Right forelimb (tissue), 1 donor: Measurements from ENCODE around the gene PER1.

ENCODE experiments used
- DNase-seq: peaks from one replicate; pipeline ENCODE4 v3.0.0-alpha.2; 2018

Gene PER1

DNA sequence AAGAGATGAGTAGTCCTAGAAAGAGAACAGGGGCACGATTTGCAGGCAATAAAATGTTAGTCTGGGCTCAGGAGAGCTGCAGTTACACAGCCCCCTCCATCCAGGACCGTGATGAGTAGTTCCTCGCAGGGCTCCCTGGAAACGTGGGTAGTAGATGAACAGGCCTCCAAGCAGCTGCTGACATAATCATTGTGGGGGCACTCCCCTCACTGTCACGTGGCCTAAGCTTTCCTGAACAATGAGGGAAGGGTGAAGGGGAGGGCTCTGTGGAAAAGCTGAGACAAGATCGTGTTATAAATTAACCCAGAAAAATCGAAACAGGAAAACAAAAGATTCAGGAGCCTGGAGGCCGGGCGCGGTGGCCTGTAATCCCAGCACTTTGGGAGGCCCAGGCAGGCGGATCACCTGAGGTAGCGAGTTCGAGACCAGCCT is 1.3 kb upstream of the PER1 start:
- peak; percentile 88 for DNase-seq

DNA sequence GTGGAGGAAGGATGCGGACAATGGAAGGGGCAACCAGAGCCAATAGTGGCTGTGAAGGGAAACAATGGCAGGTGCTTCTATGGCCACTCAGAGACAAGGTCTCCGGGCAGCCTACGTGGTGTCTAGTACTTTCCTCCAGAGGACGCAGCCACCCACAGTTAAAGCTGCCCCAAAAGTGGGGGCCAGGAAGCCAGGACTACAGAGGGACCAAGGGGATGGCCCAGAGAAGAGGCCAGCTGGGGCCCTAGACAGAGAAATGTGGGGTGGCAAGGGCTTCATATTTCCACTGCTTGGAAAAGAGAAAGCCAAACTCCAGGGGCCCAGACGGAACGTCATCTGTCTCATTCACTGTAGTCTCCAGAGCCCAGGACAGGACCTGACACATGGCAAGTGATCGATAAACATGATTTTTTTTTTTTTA is 837 bp upstream of the PER1 start:
- DNase-seq = peak; percentile 59

DNA sequence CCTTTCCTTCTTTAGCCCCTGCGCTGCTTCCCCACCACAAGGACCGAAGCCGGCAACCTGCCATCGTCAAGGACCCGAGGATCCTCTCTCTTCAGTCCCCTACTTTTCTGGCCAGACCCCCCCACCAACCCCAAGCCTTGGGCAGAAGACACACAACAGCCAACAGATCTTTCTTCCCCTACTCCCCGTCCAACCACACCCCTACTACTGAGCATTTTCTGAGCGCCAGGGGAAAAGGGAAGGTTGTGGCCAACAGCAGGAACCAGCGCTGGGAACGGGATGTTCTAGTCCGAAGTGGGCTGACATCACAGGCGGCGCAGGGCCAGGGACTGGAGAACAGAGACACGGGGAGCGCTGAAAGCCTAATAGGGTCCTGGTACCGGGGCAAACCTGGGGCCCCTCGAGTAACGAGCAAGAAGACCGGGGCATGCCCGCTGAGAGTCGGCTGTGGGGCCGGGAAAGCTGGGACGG is 528 bp downstream of the PER1 start:
- DNase-seq = peak; percentile 93

GRCh38 chr17:8151120-8151640 is 1.0 kb downstream of the PER1 start:
- peak; percentile 95 for DNase-seq

DNA sequence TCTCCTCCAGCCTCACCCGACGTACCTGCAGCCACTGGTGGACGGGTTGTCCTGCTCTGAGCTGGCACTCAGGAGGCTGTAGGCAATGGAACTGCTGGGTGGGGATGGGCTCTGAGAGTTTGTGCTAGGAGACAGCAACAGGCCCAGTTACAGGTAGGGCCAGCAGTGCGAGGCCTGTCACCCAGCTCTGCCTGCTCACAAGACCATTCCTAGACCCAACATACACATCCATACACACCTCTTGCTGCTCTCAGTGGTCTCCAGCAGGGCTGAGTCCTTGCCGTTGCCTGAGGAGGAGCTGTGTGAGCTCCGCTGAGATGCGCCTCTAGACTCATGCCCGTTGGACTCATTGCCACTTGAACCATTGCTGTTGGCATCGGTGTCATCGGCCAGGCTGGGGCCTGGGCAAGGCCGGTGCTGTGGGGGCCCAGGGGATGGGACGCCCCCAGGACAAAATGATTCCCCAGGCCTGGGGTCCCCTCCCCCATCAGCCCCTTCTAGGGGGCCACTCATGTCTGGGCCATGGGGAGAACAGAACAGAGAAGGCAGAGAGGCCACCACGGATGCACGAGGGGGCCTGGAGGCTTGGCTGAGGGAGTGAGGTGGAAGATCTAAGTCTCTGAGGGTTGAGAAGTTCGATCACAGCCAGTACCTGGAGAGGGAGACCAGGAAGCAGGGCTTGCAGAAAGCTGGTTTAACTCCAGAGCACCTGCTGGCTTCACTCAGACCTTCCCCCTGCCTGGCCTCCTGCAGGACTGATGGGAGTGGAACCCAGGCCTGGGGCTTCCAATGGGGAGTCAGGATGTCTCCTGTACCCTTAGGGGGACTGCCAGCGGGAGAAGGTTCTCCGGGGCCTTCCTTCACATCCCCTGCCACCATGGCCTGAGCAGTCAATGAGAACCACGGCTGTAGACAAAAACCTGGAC is 1.7 kb downstream of the PER1 start:
- no peak for DNase-seq

GRCh38 chr17:8149419-8150193 is 2.6 kb downstream of the PER1 start:
- DNase-seq = no peak

GRCh38 chr17:8148560-8148959 is 3.6 kb downstream of the PER1 start:
- peak; percentile 43 for DNase-seq

- no peak for DNase-seq
Measured at GRCh38 chr17:8147805-8148404, 4.3 kb downstream of the PER1 start.

GRCh38 chr17:8147141-8147804 is 4.9 kb downstream of the PER1 start:
- no peak for DNase-seq

DNA sequence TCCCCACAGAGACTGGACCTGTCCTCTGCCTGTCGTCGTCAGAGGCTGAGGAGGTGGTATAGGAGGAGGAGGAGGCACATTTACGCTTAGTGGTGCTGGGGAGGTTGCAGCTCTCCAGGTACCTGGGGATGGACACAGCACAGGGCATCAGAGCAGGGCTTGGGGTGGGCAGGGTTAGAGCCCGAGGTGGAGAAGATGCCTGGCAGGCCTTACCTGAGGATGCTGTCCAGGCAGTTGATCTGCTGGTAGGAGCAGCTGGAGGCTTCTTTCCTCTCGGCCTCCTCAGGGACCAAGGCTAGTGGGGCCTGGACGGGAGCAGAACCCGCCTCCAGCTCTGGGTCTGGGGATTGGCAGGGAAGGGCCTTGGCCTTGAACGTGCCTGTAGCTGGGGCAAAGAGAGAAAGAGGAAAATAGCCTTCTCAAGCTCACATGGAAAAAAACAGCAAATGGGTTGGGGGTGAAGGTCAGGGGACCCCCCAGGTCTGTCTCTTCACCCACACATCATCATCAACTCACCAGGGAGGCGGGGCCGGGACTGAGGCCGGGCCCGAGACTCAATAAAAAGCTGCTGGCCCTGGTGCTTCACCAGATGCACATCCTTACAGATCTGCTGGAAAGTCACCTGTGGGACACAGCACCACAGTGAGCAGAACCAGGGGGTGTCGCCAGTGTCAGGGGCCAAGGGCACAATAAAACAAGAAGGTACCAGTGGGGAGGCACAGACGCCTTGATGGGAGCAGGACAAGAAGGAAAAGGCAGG is 5.6 kb downstream of the PER1 start:
- no peak for DNase-seq

DNA sequence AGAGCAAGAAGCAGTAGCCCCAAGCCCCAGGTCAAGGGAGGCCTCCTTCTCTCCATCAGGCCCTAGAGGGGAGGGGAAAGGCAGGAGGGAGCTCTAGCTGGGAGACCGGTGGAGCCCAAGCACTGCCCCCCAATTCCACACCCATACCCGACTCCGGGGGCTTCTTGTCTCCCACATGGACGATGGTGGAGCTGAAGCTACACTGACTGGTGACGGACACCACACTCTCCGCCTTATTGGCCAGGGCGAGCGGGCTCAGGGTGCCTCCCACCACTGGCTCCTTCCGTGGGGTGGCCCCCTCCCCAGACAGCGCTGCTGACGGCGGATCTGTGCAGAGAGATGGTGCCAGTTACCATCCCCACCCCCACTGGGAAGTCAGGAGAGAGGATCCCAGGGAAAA is 6.4 kb downstream of the PER1 start:
- DNase-seq = peak; percentile 43

DNA sequence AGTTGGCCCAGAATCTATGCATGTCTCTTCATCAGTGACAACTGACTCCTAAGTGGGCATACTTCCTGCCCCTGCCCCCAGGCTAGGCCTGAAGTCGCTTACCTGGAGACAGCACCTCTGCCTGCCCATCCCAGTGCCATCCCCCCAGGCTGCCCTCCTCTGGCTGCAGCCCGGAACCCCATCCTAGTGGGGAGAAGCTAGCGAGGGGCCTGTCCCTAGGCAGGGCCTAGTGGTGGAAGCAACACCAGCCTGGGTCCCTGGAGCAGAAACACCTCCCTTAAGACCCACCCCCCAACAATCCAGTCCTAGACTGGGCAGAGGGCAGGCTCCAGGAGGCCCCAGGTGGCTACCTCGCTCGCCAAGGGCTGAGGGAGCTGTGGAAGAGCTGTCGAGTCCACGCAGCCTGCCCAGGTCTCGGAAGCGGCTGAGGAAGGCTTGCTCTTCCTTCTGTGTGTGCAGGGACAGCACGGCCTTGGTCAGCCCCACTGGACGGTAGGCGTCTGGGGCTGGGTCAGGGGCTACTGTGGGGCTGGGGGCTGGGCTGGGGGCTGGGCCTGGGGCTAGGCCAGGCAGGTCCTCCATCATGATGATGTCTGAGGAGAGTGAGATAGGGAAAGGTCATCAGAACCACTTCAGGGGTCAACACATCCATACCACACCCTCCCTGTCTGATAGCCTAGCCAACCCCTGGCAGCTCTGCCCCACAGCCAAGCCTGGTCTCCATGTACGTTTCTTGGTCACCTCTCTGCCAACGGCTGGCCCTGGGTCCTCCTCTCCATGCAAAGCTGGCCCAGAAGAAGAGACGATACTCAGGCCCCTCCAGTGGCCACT is 7.6 kb downstream of the PER1 start:
- peak; percentile 43 for DNase-seq

- peak; percentile 44 for DNase-seq
Measured at GRCh38 chr17:8143581-8144400, 8.4 kb downstream of the PER1 start.

DNA sequence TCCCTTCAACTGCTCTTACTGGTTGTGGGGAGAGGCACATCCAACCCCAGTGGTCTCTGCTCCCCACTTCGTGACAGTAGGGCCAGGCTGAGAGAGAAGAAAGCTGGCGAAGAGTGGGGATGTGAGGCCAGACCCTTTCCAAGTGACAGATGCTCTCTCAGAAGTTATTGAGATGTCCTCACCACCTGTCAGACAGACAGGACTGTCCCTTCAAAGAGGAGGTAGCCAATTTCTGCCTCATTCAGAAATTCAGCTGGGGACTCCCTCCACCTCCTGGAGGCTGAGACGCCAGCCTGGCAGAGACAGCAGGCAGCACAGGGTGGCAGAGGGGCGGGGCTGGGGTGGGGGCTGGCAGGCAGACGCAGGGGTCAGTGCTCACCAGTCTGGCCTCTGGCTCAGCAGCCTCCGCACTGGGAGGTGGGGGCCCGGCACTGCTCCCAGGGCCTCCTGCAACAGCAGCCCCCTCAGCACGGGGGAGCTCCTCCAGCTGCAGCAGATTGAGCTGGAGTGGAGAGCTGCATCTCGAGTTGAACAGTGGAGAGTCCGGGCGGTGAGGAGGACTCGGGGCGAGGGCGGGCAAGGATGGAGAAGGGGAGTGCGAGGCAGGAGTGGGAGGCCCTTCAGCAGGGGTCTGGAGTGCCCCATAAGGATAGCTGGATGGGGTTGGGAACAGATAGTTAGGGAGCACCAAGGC is 9.2 kb downstream of the PER1 start:
- DNase-seq = peak; percentile 40

- peak; percentile 45 for DNase-seq
Measured at GRCh38 chr17:8142158-8142886, 9.9 kb downstream of the PER1 start.

- DNase-seq = no peak
Measured at GRCh38 chr17:8141741-8142140, 10.5 kb downstream of the PER1 start.

GRCh38 chr17:8141045-8141444 is 11.2 kb downstream of the PER1 start:
- peak; percentile 41 for DNase-seq
